WERI-Rb-1 (cell line): Measurements from ENCODE around the gene PCNX2.

Experiments used
- DNase-seq: peaks from one replicate; pipeline ENCODE4 v3.0.0-alpha.2; 2020
- H3K27ac ChIP-seq: fragments of 250-450 bp; sonication (Bioruptor Pico); 2 replicates; pipeline ENCODE4 v1.5.1; 2020; ENCODE audit warnings: mild to moderate bottlenecking, moderate library complexity
- H3K27me3 ChIP-seq: fragments of 250-450 bp; sonication (Bioruptor Pico); 2 replicates; pipeline ENCODE4 v1.5.1; 2021; ENCODE audit warnings: mild to moderate bottlenecking, low read depth, moderate library complexity; ENCODE audit not compliant: insufficient read depth, severe bottlenecking
- H3K36me3 ChIP-seq: fragments of 250-450 bp; sonication (Bioruptor Pico); 2 replicates; pipeline ENCODE4 v1.5.1; 2020; ENCODE audit warnings: mild to moderate bottlenecking, moderate library complexity
- H3K4me3 ChIP-seq: 2 replicates; pipeline ENCODE4 v1.5.1; 2011; ENCODE audit warnings: low read depth, mild to moderate bottlenecking, control low read depth, low read length
- H3K9me3 ChIP-seq: fragments of 250-450 bp; sonication (Bioruptor Pico); 2 replicates; pipeline ENCODE4 v1.5.1; 2021; ENCODE audit warnings: mild to moderate bottlenecking, moderate library complexity; ENCODE audit not compliant: severe bottlenecking
- CTCF ChIP-seq: IDR thresholded peaks from 2 replicates; pipeline ENCODE4 v1.5.1; 2011; ENCODE audit warnings: low read depth, mild to moderate bottlenecking, control low read depth, inconsistent platforms, low read length

Gene PCNX2

GRCh38 chr1:233127157-233127556, 168.4 kb downstream of the PCNX2 start:
- Histone ChIP-seq H3K36me3 (no peaks in the 10 kb centered on the region), H3K27me3 (no peaks in the 10 kb centered on the region), H3K9me3 (no peaks in the 10 kb centered on the region), H3K4me3 (no peak overlapping the region), H3K27ac (no peak overlapping the region)
- no peak for TF ChIP-seq CTCF
- DNase-seq, result no peak

- H3K36me3 ChIP-seq, result no peaks in the 10 kb centered on the region
- no peak overlapping the region for H3K27ac ChIP-seq
- no peaks in the 10 kb centered on the region for H3K27me3 ChIP-seq
- no peak for TF ChIP-seq CTCF
- no peak for DNase-seq
- H3K4me3 ChIP-seq, result no peak overlapping the region
- H3K9me3 ChIP-seq, result no peaks in the 10 kb centered on the region
Measured at GRCh38 chr1:233122779-233123178, 172.7 kb downstream of the PCNX2 start.

GRCh38 chr1:233121947-233122559, 173.5 kb downstream of the PCNX2 start:
- H3K4me3 ChIP-seq, result no peak overlapping the region
- DNase-seq, result no peak
- H3K9me3 ChIP-seq, result no peaks in the 10 kb centered on the region
- H3K36me3 ChIP-seq, result no peaks in the 10 kb centered on the region
- no peak for TF ChIP-seq CTCF
- no peaks in the 10 kb centered on the region for H3K27me3 ChIP-seq
- H3K27ac ChIP-seq, result no peak overlapping the region

GRCh38 chr1:233114860-233115259, 180.7 kb downstream of the PCNX2 start:
- H3K27me3 ChIP-seq, result no peaks in the 10 kb centered on the region
- no peaks in the 10 kb centered on the region for H3K36me3 ChIP-seq
- H3K4me3 ChIP-seq, result no peak overlapping the region
- H3K9me3 ChIP-seq, result no peaks in the 10 kb centered on the region
- H3K27ac ChIP-seq, result no peak overlapping the region
- DNase-seq, result no peak
- TF ChIP-seq CTCF, result no peak

- no peak for TF ChIP-seq CTCF
- no peak overlapping the region for H3K27ac ChIP-seq
- DNase-seq, result no peak
- H3K9me3 ChIP-seq, result no peaks in the 10 kb centered on the region
- no peaks in the 10 kb centered on the region for H3K36me3 ChIP-seq
- no peaks in the 10 kb centered on the region for H3K27me3 ChIP-seq
- no peak overlapping the region for H3K4me3 ChIP-seq
Measured at GRCh38 chr1:233114159-233114558, 181.4 kb downstream of the PCNX2 start.
